GM23338 (cell line): ENCODE measurements around the gene ZBTB49. TPM values are rescaled to one million over a fixed set of nuclear protein-coding genes. Genes with fewer than 3 reads are reported as not detected.

Source experiments
- ATAC-seq: fragments of 200-7000 bp; cut with Tn5 transposase; 3 replicates; pipeline ENCODE4 v1.9.1; 2020
- DNase-seq: peaks from one replicate; pipeline ENCODE4 v3.0.0-alpha.2; 2015; ENCODE audit warnings: low spot score
- H2AFZ ChIP-seq: fragments of 200-600 bp; sonication (generic); 2 replicates; pipeline ENCODE4 v1.8.0; 2016; ENCODE audit warnings: antibody characterized with exemption, mild to moderate bottlenecking, moderate library complexity
- H3F3A ChIP-seq: fragments of 200-600 bp; sonication (generic); replicated peaks from 2 replicates; pipeline ENCODE4 v1.8.0; 2017; ENCODE audit warnings: antibody characterized with exemption, mixed run types, low read depth
- H3K27ac ChIP-seq: fragments of 200-600 bp; sonication (generic); 2 replicates; pipeline ENCODE4 v1.6.1; 2016; ENCODE audit warnings: low read depth
- H3K27me3 ChIP-seq: fragments of 200-600 bp; sonication (generic); 2 replicates; pipeline ENCODE4 v1.8.0; 2016; ENCODE audit warnings: mild to moderate bottlenecking, mixed run types, moderate library complexity; ENCODE audit not compliant: insufficient read depth
- H3K36me3 ChIP-seq: fragments of 200-600 bp; sonication (generic); 2 replicates; pipeline ENCODE4 v1.8.0; 2016; ENCODE audit warnings: mild to moderate bottlenecking; ENCODE audit not compliant: insufficient read depth
- H3K4me1 ChIP-seq: fragments of 200-600 bp; sonication (generic); 2 replicates; pipeline ENCODE4 v1.8.0; 2016; ENCODE audit warnings: mild to moderate bottlenecking, moderate library complexity; ENCODE audit not compliant: insufficient read depth
- H3K4me2 ChIP-seq: fragments of 200-600 bp; sonication (generic); 2 replicates; pipeline ENCODE4 v1.7.1; 2017; ENCODE audit warnings: mixed run types
- H3K4me3 ChIP-seq: fragments of 200-600 bp; sonication (generic); 2 replicates; pipeline ENCODE4 v1.6.1; 2016; ENCODE audit warnings: mixed run types
- H3K79me2 ChIP-seq: fragments of 200-600 bp; sonication (generic); replicated peaks from 2 replicates; pipeline ENCODE4 v1.8.0; 2017; ENCODE audit warnings: mild to moderate bottlenecking; ENCODE audit not compliant: insufficient read depth
- H3K9me2 ChIP-seq: fragments of 200-600 bp; sonication (generic); 2 replicates; pipeline ENCODE4 v1.8.0; 2017; ENCODE audit not compliant: insufficient read depth
- H4K20me1 ChIP-seq: fragments of 200-600 bp; sonication (generic); replicated peaks from 2 replicates; pipeline ENCODE4 v1.8.0; 2017; ENCODE audit warnings: mild to moderate bottlenecking; ENCODE audit not compliant: insufficient read depth
- H3K27ac Mint-ChIP-seq: 2 replicates; pipeline ENCODE4 v1.8.0; 2020; ENCODE audit warnings: inconsistent platforms, mild to moderate bottlenecking, moderate library complexity, mixed read lengths
- H3K27me3 Mint-ChIP-seq: 3 replicates; pipeline ENCODE4 v1.8.0; 2022; ENCODE audit warnings: low read depth, mild to moderate bottlenecking, moderate library complexity, mixed read lengths, inconsistent platforms; ENCODE audit not compliant: insufficient read depth, poor library complexity
- H3K36me3 Mint-ChIP-seq: 3 replicates; pipeline ENCODE4 v1.8.0; 2021; ENCODE audit warnings: low read depth, mild to moderate bottlenecking, inconsistent platforms, moderate library complexity, mixed read lengths
- H3K4me1 Mint-ChIP-seq: 3 replicates; pipeline ENCODE4 v1.8.0; 2020; ENCODE audit warnings: mild to moderate bottlenecking, inconsistent platforms, mixed read lengths
- H3K4me3 Mint-ChIP-seq: 3 replicates; pipeline ENCODE4 v1.8.0; 2021; ENCODE audit warnings: moderate library complexity, mild to moderate bottlenecking, inconsistent platforms, mixed read lengths
- H3K9me3 Mint-ChIP-seq: 3 replicates; pipeline ENCODE4 v1.8.0; 2020; ENCODE audit warnings: moderate library complexity, mild to moderate bottlenecking, inconsistent platforms, mixed read lengths
- CREB1 ChIP-seq: fragments of 250-450 bp; sonication (Bioruptor Pico); IDR thresholded peaks from 2 replicates; pipeline ENCODE4 v1.5.0; 2020; ENCODE audit warnings: low read depth, mild to moderate bottlenecking, moderate library complexity
- EZH2 ChIP-seq: fragments of 200-600 bp; sonication (generic); IDR thresholded peaks from one replicate; pipeline ENCODE4 v1.8.0; 2017; ENCODE audit warnings: antibody characterized with exemption, mild to moderate bottlenecking, low read depth; ENCODE audit not compliant: unreplicated experiment
- EZH2phosphoT487 ChIP-seq: fragments of 200-600 bp; sonication (generic); IDR thresholded peaks from one replicate; pipeline ENCODE4 v1.8.1; 2018; ENCODE audit warnings: antibody characterized with exemption; ENCODE audit not compliant: unreplicated experiment
- JUNB ChIP-seq: IDR thresholded peaks from one replicate; pipeline ENCODE4 v1.6.1; 2016; ENCODE audit warnings: antibody characterized with exemption; ENCODE audit not compliant: unreplicated experiment
- NANOG ChIP-seq: IDR thresholded peaks from 2 replicates; pipeline ENCODE4 v1.6.1; 2016; ENCODE audit warnings: antibody characterized with exemption, borderline replicate concordance
- POLR2AphosphoS5 ChIP-seq: IDR thresholded peaks from 2 replicates; pipeline ENCODE4 v1.6.1; 2016; ENCODE audit warnings: antibody characterized with exemption, low read depth
- STAT1 ChIP-seq: IDR thresholded peaks from one replicate; pipeline ENCODE4 v1.6.1; 2016; ENCODE audit warnings: antibody characterized with exemption; ENCODE audit not compliant: unreplicated experiment
- ZNF114 ChIP-seq: fragments of 250-450 bp; sonication (Bioruptor Pico); IDR thresholded peaks from 2 replicates; pipeline ENCODE4 v1.5.0; 2020; ENCODE audit warnings: mild to moderate bottlenecking, moderate library complexity
- ZNF331 ChIP-seq: fragments of 250-450 bp; sonication (Bioruptor Pico); IDR thresholded peaks from 2 replicates; pipeline ENCODE4 v1.5.0; 2020; ENCODE audit warnings: low read depth, mild to moderate bottlenecking, moderate library complexity
- polyA plus RNA-seq: library from polyadenylated mRNA; unstranded; fragments of >200 nt; fragmentation: Nextera tagmentation; extraction: Ambion mirVana; gene quantifications from 2 replicates; pipeline ENCODE4 v1.2.1, GENCODE V29; 2016
- total RNA-seq: library from RNA; depleted of rRNA; stranded (reverse); fragments of >200 nt; shearing (Covaris generic); gene quantifications from 2 replicates; pipeline ENCODE4 v1.2.3, GENCODE V29; 2014
- TF ChIP-seq, protein P1 (sequence below): IDR thresholded peaks from one replicate; pipeline ENCODE4 v1.6.1; 2018; ENCODE audit warnings: antibody characterized with exemption; ENCODE audit not compliant: unreplicated experiment
- TF ChIP-seq, protein P2 (sequence below), 2 experiments: fragments of 200-600 bp in 1 of 2; sonication (generic) in 1 of 2; conservative IDR thresholded peaks; 2 replicates each; pipeline versions ENCODE4 v1.5.1 to v1.6.1; 2016 to 2017; ENCODE audit warnings: antibody characterized with exemption in 2 of 2, low read depth in 2 of 2, mild to moderate bottlenecking in 2 of 2, moderate library complexity in 1 of 2
- TF ChIP-seq, protein P3 (sequence below): fragments of 250-450 bp; sonication (Bioruptor Pico); IDR thresholded peaks from 2 replicates; pipeline ENCODE4 v1.5.0; 2020; ENCODE audit warnings: mild to moderate bottlenecking, moderate library complexity
- TF ChIP-seq, protein P4 (sequence below): IDR thresholded peaks from 2 replicates; pipeline ENCODE4 v1.6.1; 2016; ENCODE audit warnings: antibody characterized with exemption

The ZBTB49 gene
- total and polyA plus RNA-seq, 2 experiments from 2014 or later: 4.1 to 6.0 TPM

DNA sequence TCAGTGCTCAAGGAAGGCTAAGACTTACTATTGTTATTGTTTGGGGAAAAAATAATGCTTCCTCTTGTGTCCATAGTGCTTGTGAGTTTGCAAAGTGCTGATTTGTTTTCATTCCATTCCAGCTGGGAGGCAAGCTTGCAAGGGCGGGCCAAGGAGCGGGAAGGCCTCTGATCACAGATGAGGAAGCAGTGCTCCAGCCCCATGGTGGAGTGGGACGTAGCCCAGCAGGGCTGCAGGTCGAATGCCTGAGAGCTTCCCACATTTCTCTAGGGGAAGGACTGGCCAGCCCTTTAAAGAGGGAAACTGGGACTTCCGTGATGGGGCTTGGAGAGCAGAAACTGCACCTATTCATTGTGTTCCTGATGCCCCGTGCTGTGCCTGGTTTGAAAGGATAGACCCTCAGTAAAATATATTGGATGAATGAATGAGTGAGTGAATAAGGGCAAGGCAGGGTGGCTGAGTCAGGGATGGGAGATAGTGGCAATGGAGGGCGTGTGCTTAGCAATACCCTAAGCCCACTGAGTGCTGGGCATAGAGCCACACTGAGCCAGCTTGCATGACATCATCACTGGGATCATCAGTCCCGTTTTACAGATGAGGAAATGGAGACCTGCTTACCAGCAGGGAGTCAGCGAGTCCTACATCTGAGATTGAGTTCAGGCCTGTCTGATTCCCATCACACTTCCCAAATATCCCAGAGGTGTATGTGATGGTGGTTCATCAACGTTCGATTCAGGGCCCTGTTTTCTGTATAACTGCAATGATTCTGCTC lies 78.9 kb downstream of the ZBTB49 start:
- DNase-seq (no peak), ATAC-seq (no peak)
- H3K27ac Mint-ChIP-seq: no peak overlapping the region; the same call in 1 of the 2 replicates
- H3K9me2 ChIP-seq: peaks cover 14% of the 10 kb centered on the region; the same call in 1 of the 2 replicates
- no peaks in the 10 kb centered on the region for H3K4me1 ChIP-seq
- no peaks in the 10 kb centered on the region for H3K36me3 ChIP-seq
- peaks cover 3% of the 10 kb centered on the region; the same call in 1 of the 3 replicates for H3K36me3 Mint-ChIP-seq
- no peak overlapping the region for H2AFZ ChIP-seq
- H3K27ac ChIP-seq: no peak overlapping the region
- H3K79me2 ChIP-seq: no peaks in the 10 kb centered on the region
- H3K4me3 ChIP-seq: no peak overlapping the region
- H3K4me2 ChIP-seq: no peak overlapping the region
- H4K20me1 ChIP-seq: no peaks in the 10 kb centered on the region
- H3K9me3 Mint-ChIP-seq: peaks cover 25% of the 10 kb centered on the region
- H3K27me3 Mint-ChIP-seq: peaks cover 12% of the 10 kb centered on the region
- TF ChIP-seq ZNF331 (CRISPR knock-in tag) (no peak), ZNF114 (CRISPR knock-in tag) (no peak), EZH2phosphoT487 (no peak), JUNB (no peak), POLR2AphosphoS5 (no peak), EZH2 (no peak), CREB1 (CRISPR knock-in tag) (no peak), NANOG (no peak), STAT1 (no peak)
- TF ChIP-seq, protein P1, sequence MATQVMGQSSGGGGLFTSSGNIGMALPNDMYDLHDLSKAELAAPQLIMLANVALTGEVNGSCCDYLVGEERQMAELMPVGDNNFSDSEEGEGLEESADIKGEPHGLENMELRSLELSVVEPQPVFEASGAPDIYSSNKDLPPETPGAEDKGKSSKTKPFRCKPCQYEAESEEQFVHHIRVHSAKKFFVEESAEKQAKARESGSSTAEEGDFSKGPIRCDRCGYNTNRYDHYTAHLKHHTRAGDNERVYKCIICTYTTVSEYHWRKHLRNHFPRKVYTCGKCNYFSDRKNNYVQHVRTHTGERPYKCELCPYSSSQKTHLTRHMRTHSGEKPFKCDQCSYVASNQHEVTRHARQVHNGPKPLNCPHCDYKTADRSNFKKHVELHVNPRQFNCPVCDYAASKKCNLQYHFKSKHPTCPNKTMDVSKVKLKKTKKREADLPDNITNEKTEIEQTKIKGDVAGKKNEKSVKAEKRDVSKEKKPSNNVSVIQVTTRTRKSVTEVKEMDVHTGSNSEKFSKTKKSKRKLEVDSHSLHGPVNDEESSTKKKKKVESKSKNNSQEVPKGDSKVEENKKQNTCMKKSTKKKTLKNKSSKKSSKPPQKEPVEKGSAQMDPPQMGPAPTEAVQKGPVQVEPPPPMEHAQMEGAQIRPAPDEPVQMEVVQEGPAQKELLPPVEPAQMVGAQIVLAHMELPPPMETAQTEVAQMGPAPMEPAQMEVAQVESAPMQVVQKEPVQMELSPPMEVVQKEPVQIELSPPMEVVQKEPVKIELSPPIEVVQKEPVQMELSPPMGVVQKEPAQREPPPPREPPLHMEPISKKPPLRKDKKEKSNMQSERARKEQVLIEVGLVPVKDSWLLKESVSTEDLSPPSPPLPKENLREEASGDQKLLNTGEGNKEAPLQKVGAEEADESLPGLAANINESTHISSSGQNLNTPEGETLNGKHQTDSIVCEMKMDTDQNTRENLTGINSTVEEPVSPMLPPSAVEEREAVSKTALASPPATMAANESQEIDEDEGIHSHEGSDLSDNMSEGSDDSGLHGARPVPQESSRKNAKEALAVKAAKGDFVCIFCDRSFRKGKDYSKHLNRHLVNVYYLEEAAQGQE: no peak
- TF ChIP-seq, protein P2, sequence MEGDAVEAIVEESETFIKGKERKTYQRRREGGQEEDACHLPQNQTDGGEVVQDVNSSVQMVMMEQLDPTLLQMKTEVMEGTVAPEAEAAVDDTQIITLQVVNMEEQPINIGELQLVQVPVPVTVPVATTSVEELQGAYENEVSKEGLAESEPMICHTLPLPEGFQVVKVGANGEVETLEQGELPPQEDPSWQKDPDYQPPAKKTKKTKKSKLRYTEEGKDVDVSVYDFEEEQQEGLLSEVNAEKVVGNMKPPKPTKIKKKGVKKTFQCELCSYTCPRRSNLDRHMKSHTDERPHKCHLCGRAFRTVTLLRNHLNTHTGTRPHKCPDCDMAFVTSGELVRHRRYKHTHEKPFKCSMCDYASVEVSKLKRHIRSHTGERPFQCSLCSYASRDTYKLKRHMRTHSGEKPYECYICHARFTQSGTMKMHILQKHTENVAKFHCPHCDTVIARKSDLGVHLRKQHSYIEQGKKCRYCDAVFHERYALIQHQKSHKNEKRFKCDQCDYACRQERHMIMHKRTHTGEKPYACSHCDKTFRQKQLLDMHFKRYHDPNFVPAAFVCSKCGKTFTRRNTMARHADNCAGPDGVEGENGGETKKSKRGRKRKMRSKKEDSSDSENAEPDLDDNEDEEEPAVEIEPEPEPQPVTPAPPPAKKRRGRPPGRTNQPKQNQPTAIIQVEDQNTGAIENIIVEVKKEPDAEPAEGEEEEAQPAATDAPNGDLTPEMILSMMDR (conservative IDR thresholded peaks at IDR 0.05; ENCODE audit: low read depth in 2 of 2): no peak
- TF ChIP-seq, protein P3, sequence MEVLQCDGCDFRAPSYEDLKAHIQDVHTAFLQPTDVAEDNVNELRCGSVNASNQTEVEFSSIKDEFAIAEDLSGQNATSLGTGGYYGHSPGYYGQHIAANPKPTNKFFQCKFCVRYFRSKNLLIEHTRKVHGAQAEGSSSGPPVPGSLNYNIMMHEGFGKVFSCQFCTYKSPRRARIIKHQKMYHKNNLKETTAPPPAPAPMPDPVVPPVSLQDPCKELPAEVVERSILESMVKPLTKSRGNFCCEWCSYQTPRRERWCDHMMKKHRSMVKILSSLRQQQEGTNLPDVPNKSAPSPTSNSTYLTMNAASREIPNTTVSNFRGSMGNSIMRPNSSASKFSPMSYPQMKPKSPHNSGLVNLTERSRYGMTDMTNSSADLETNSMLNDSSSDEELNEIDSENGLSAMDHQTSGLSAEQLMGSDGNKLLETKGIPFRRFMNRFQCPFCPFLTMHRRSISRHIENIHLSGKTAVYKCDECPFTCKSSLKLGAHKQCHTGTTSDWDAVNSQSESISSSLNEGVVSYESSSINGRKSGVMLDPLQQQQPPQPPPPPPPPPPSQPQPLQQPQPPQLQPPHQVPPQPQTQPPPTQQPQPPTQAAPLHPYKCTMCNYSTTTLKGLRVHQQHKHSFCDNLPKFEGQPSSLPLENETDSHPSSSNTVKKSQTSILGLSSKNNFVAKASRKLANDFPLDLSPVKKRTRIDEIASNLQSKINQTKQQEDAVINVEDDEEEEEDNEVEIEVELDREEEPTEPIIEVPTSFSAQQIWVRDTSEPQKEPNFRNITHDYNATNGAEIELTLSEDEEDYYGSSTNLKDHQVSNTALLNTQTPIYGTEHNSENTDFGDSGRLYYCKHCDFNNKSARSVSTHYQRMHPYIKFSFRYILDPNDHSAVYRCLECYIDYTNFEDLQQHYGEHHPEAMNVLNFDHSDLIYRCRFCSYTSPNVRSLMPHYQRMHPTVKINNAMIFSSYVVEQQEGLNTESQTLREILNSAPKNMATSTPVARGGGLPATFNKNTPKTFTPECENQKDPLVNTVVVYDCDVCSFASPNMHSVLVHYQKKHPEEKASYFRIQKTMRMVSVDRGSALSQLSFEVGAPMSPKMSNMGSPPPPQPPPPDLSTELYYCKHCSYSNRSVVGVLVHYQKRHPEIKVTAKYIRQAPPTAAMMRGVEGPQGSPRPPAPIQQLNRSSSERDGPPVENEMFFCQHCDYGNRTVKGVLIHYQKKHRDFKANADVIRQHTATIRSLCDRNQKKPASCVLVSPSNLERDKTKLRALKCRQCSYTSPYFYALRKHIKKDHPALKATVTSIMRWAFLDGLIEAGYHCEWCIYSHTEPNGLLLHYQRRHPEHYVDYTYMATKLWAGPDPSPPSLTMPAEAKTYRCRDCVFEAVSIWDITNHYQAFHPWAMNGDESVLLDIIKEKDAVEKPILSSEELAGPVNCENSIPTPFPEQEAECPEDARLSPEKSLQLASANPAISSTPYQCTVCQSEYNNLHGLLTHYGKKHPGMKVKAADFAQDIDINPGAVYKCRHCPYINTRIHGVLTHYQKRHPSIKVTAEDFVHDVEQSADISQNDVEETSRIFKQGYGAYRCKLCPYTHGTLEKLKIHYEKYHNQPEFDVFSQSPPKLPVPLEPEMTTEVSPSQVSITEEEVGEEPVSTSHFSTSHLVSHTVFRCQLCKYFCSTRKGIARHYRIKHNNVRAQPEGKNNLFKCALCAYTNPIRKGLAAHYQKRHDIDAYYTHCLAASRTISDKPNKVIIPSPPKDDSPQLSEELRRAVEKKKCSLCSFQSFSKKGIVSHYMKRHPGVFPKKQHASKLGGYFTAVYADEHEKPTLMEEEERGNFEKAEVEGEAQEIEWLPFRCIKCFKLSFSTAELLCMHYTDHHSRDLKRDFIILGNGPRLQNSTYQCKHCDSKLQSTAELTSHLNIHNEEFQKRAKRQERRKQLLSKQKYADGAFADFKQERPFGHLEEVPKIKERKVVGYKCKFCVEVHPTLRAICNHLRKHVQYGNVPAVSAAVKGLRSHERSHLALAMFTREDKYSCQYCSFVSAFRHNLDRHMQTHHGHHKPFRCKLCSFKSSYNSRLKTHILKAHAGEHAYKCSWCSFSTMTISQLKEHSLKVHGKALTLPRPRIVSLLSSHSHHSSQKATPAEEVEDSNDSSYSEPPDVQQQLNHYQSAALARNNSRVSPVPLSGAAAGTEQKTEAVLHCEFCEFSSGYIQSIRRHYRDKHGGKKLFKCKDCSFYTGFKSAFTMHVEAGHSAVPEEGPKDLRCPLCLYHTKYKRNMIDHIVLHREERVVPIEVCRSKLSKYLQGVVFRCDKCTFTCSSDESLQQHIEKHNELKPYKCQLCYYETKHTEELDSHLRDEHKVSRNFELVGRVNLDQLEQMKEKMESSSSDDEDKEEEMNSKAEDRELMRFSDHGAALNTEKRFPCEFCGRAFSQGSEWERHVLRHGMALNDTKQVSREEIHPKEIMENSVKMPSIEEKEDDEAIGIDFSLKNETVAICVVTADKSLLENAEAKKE (CRISPR knock-in tag): no peak
- TF ChIP-seq, protein P4, sequence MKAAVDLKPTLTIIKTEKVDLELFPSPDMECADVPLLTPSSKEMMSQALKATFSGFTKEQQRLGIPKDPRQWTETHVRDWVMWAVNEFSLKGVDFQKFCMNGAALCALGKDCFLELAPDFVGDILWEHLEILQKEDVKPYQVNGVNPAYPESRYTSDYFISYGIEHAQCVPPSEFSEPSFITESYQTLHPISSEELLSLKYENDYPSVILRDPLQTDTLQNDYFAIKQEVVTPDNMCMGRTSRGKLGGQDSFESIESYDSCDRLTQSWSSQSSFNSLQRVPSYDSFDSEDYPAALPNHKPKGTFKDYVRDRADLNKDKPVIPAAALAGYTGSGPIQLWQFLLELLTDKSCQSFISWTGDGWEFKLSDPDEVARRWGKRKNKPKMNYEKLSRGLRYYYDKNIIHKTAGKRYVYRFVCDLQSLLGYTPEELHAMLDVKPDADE: no peak
- H3F3A ChIP-seq: no peaks in the 10 kb centered on the region
- no peaks in the 10 kb centered on the region for H3K27me3 ChIP-seq
- no peak overlapping the region for H3K4me3 Mint-ChIP-seq
- H3K4me1 Mint-ChIP-seq: peaks cover 6% of the 10 kb centered on the region
